ENCODE data around the gene DDX10.

- TF ChIP-seq CTCF (conservative IDR thresholded peaks at IDR 0.05; ENCODE audit: low read depth, low read length) = no peak; the same call in 1 of the 2 replicates
- TF ChIP-seq EZH2 (IDR thresholded peaks at IDR 0.05; ENCODE audit: borderline replicate concordance, low read depth, low read length, poor library complexity, severe bottlenecking) = no peak
These were observed 16.4 kb upstream of the DDX10 start for GRCh38 chr11:108648528-108648885.

Data from A673 (cell line).